ENCODE data around the gene GPRIN2.

- TF ChIP-seq CTCF (conservative IDR thresholded peaks at IDR 0.05; ENCODE audit: low read depth, low read length) (no peak), EZH2 (IDR thresholded peaks at IDR 0.05; ENCODE audit: borderline replicate concordance, low read depth, low read length, poor library complexity, severe bottlenecking) (no peak)
Observed at GRCh38 chr10:46558122-46558391, 1.6 kb upstream of the GPRIN2 start.
